Natural killer cell (primary cell): ENCODE results near the gene PAMR1. TPM values are rescaled to one million over a fixed set of nuclear protein-coding genes. Genes with fewer than 3 reads are reported as not detected.
"Not testable (repeated sequence)": the region's sequence is repeated elsewhere in the genome, so short reads cannot be mapped to it uniquely, and the experiment has no call there.

Experiments used
- ATAC-seq, 3 donors: fragments of 150-1000 bp in 2 of 3; fragments of 200-7000 bp in 1 of 3; cut with Tn5 transposase; 1 replicate in 1 of 3; 2 replicates in 2 of 3; pipeline ENCODE4 v1.10.0; 2021; ENCODE audit warnings: mild to moderate bottlenecking in 2 of 3, moderate library complexity in 2 of 3
- DNase-seq, 2 donors: peaks; one replicate each; pipeline versions ENCODE4 v3.0.0 to v3.0.0-alpha.2; 2013 to 2021; ENCODE audit warnings: mixed read lengths in 1 of 2
- H3K27ac ChIP-seq: one replicate; pipeline ENCODE4 v1.5.1; 2013; ENCODE audit warnings: mild to moderate bottlenecking, low read length
- H3K27me3 ChIP-seq: one replicate; pipeline ENCODE4 v1.6.1; 2013; ENCODE audit warnings: low read length; ENCODE audit not compliant: control insufficient read depth, insufficient read depth
- H3K36me3 ChIP-seq: one replicate; pipeline ENCODE4 v1.6.1; 2013; ENCODE audit warnings: low read length; ENCODE audit not compliant: control insufficient read depth, insufficient read depth
- H3K4me1 ChIP-seq: one replicate; pipeline ENCODE4 v1.6.1; 2013; ENCODE audit warnings: low read length; ENCODE audit not compliant: control insufficient read depth, insufficient read depth
- H3K4me3 ChIP-seq: one replicate; pipeline ENCODE4 v1.5.1; 2013; ENCODE audit warnings: low read length
- H3K9me3 ChIP-seq: one replicate; pipeline ENCODE4 v1.6.1; 2013; ENCODE audit warnings: low read length; ENCODE audit not compliant: control insufficient read depth, insufficient read depth
- H3K27ac Mint-ChIP-seq, 2 donors: one replicate each; pipeline ENCODE4 v1.8.0; 2022; ENCODE audit warnings: mild to moderate bottlenecking in 2 of 2, mixed read lengths in 2 of 2, moderate library complexity in 1 of 2
- H3K27me3 Mint-ChIP-seq, 2 donors: one replicate each; pipeline ENCODE4 v1.8.0; 2022; ENCODE audit warnings: low read depth in 2 of 2, mixed read lengths in 2 of 2
- H3K36me3 Mint-ChIP-seq: one replicate; pipeline ENCODE4 v1.8.0; 2022; ENCODE audit warnings: mixed read lengths
- H3K4me1 Mint-ChIP-seq, 2 donors: one replicate each; pipeline ENCODE4 v1.8.0; 2022; ENCODE audit warnings: mixed read lengths in 2 of 2
- H3K4me3 Mint-ChIP-seq: one replicate; pipeline ENCODE4 v1.8.0; 2022; ENCODE audit warnings: mild to moderate bottlenecking, moderate library complexity, mixed read lengths
- H3K9me3 Mint-ChIP-seq, 2 donors: one replicate each; pipeline ENCODE4 v1.8.0; 2022; ENCODE audit warnings: mixed read lengths in 2 of 2
- WGBS: methylation state at CpG from one replicate; pipeline ENCODE4 v1.1.7; 2013; ENCODE audit warnings: missing lambda C conversion rate; ENCODE audit not compliant: insufficient coverage; 5-methylcytosine and 5-hydroxymethylcytosine counted together
- intact Hi-C: fragments of 100-400 bp; cut with micrococcal nuclease; formaldehyde crosslinking; loops from one replicate; pipeline ENCODE4 v1.14.2; 2022
- total RNA-seq, 4 donors: library from RNA; stranded (reverse); fragments of 120-200 nt in 1 of 4; gene quantifications; one replicate each; pipeline versions ENCODE4 v1.2.3 to v1.2.4, GENCODE V29; 2013 to 2022
- TF ChIP-seq, protein P1 (sequence below): fragments of 200-600 bp; IDR thresholded peaks from one replicate; pipeline ENCODE4 v1.8.0; 2022; ENCODE audit warnings: antibody characterized with exemption

The PAMR1 gene
- total RNA-seq, 3 donors from 2014 or later (not counting 1 experiment from before 2014, with no cell fraction given) = not detected

DNA sequence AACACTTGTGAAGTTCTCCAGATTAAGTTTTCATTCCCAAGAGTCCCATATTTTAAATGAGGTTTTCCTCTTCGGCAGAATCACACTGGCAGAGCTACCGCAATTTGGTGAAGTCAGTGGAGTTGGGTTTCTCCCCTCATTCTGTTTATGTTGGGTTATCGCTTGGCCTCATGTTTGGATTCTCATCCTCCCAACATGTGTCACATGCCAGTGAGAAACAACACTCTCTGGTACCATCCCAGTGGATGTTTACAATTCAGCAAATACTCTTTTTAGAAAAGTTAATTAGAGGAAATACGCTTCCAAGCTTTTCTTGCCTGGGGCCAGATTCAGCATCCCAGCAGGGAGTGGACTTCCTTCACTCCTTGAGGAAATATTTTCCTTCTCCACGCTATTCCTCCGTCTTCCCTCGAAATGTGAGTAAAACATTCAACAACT is 2.1 kb downstream of the PAMR1 start:
- Histone ChIP-seq H3K36me3 (no peaks in the 10 kb centered on the region), H3K27me3 (peaks cover 6% of the 10 kb centered on the region), H3K27ac (no peak overlapping the region), H3K4me3 (no peak overlapping the region), H3K4me1 (no peaks in the 10 kb centered on the region), H3K9me3 (no peaks in the 10 kb centered on the region)
- H3K27ac Mint-ChIP-seq = no peak overlapping the region
- no peaks in the 10 kb centered on the region for H3K36me3 Mint-ChIP-seq
- peaks cover 46 to 75% of the 10 kb centered on the region in 2 donors for H3K27me3 Mint-ChIP-seq
- ATAC-seq (no peak), DNase-seq (no peak)
- intact Hi-C loops = no loop called here
- no peak overlapping the region for H3K4me3 Mint-ChIP-seq
- WGBS = 72% methylated on average over 5 of the region's 7 CpGs
- TF ChIP-seq, protein P1, sequence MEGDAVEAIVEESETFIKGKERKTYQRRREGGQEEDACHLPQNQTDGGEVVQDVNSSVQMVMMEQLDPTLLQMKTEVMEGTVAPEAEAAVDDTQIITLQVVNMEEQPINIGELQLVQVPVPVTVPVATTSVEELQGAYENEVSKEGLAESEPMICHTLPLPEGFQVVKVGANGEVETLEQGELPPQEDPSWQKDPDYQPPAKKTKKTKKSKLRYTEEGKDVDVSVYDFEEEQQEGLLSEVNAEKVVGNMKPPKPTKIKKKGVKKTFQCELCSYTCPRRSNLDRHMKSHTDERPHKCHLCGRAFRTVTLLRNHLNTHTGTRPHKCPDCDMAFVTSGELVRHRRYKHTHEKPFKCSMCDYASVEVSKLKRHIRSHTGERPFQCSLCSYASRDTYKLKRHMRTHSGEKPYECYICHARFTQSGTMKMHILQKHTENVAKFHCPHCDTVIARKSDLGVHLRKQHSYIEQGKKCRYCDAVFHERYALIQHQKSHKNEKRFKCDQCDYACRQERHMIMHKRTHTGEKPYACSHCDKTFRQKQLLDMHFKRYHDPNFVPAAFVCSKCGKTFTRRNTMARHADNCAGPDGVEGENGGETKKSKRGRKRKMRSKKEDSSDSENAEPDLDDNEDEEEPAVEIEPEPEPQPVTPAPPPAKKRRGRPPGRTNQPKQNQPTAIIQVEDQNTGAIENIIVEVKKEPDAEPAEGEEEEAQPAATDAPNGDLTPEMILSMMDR = no peak
- H3K9me3 Mint-ChIP-seq = no peaks in the 10 kb centered on the region
- H3K4me1 Mint-ChIP-seq = no peaks in the 10 kb centered on the region

DNA sequence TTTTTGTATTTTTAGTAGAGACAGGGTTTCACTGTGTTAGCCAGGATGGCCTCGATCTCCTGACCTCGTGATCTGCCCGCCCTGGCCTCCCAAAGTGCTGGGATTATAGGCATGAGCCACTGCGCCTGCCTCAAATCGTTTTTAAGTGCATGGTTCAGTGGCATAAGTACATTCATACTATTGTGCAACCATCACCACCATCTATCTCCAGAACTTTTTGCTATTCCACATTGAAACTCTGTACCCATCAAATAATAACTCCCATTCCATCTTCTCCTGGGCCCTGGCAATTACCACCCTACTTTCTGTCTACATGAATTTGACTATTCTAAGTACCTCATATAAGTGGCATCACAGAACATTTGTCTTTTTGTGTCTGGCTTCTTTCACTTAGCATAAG is 3.3 kb downstream of the PAMR1 start:
- DNase-seq, H3K4me3 Mint-ChIP-seq, H3K36me3 Mint-ChIP-seq, ATAC-seq, H3K27me3 ChIP-seq, H3K27ac Mint-ChIP-seq, H3K9me3 ChIP-seq, intact Hi-C loops, H3K4me1 Mint-ChIP-seq, H3K36me3 ChIP-seq, H3K9me3 Mint-ChIP-seq, H3K4me3 ChIP-seq, H3K4me1 ChIP-seq, H3K27ac ChIP-seq: not testable (repeated sequence)
- WGBS = 90% methylated on average over 5 of the region's 5 CpGs
- H3K27me3 Mint-ChIP-seq = peaks cover 42 to 74% of the 10 kb centered on the region in 2 donors

DNA sequence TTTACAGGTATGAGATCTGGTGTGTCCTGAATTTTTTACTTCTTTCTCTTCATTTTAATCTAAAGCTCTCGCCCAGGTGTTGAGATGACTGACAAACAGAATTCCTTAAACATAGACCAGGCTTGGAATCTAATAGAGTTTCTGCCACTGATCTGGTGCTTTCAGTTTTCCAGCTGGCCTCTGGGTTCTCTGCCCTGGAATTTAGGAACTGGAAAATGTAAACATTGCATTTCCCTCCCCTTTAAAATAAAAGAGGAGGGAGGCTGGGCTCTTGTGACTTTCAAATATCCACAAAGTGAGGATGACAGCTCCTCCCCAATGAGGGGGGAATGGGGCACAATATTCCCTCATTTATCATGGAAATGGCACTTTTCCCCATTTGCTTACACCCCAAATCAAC is 5.0 kb downstream of the PAMR1 start:
- Histone ChIP-seq H3K27ac (no peak overlapping the region), H3K36me3 (no peaks in the 10 kb centered on the region), H3K27me3 (peaks cover 4% of the 10 kb centered on the region), H3K4me3 (no peak overlapping the region), H3K4me1 (no peaks in the 10 kb centered on the region), H3K9me3 (no peaks in the 10 kb centered on the region)
- DNase-seq (no peak), ATAC-seq (no peak)
- Mint-ChIP-seq H3K4me3 (no peak overlapping the region), H3K9me3 (no peaks in the 10 kb centered on the region), H3K36me3 (no peaks in the 10 kb centered on the region), H3K4me1 (no peaks in the 10 kb centered on the region), H3K27me3 (peaks cover 32 to 77% of the 10 kb centered on the region in 2 donors), H3K27ac (no peak overlapping the region)
- 55% methylated on average over 1 of the region's 1 CpG for WGBS
- intact Hi-C loops = no loop called here
- TF ChIP-seq, protein P1 = no peak

DNA sequence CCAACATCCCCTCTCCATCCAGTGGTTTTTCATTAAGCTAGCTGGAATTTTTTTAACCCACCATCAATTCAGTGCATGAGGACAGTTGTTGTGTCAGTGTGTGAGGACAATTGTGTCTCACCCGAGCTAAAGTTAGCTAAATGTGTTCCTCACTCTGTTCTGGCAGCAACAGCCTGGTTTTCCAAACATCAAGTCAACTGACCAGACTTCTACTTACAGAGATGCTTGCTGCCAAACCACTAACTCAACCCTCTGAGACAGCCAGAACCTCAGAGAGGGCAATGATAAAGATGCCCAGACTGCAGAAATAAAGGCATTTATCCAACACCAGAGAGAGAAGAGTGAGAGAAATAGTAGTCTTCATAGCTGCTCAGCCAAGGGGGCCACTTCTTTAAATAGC is 6.7 kb downstream of the PAMR1 start:
- Mint-ChIP-seq H3K27me3 (peaks cover 23 to 67% of the 10 kb centered on the region in 2 donors), H3K4me3 (no peak overlapping the region), H3K27ac (no peak overlapping the region), H3K9me3 (no peaks in the 10 kb centered on the region), H3K36me3 (no peaks in the 10 kb centered on the region), H3K4me1 (no peaks in the 10 kb centered on the region)
- H3K36me3 ChIP-seq = no peaks in the 10 kb centered on the region
- WGBS = 43% methylated on average over 1 of the region's 1 CpG
- H3K27ac ChIP-seq = no peak overlapping the region
- intact Hi-C loops = no loop called here
- DNase-seq = no peak
- ATAC-seq = no peak
- H3K27me3 ChIP-seq = peaks cover under 1% of the 10 kb centered on the region
- TF ChIP-seq, protein P1 = no peak
- no peaks in the 10 kb centered on the region for H3K4me1 ChIP-seq
- H3K9me3 ChIP-seq = no peaks in the 10 kb centered on the region
- H3K4me3 ChIP-seq = no peak overlapping the region
